HG03439 (cell line): ENCODE measurements around the gene RAPGEF6.
"Not testable (repeated sequence)": the region's sequence is repeated elsewhere in the genome, so short reads cannot be mapped to it uniquely, and the experiment has no call there.

Source experiments
- ATAC-seq: cut with Tn5 transposase; IDR thresholded peaks from one replicate; pipeline ENCODE4 v1.9.1; 2021; ENCODE audit warnings: mild to moderate bottlenecking, moderate library complexity; ENCODE audit not compliant: unreplicated experiment

RAPGEF6 gene

DNA sequence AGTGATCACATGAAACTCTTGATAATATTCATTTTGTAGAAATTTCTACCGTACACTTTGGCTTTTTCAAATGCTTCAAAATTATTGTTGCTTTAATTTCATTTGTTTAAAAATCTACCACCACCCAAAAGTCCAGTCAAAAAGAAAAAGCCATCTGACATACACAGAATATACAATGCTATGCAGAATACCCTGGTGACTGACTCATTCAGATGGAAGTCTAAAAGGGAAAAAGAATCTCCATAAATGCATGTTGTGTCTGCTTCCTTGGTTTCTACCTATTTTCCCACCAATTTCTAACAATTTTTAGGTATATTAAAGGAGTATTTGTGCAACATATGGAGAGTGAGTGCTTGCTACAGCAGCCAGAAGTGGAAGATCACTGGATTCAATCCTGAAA is 9.3 kb upstream of the RAPGEF6 start:
- ATAC-seq = no peak

DNA sequence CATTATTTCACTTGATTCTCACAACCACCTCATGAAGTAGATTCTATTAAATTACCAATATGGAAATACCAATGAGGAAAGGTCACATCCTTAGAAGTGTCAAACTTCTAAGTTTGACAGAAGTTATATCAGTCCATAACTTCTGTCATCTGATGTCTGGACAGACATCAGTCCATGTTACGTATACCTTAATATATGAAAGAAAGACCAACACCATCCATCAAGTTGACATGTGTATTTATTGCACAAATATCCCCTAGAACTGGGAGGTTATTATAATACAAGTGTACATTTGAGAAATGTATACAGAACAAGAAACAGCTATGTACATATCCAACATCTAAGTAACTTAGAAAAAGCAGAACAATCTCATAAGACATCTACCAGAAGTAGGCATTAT is 6.5 kb upstream of the RAPGEF6 start:
- no peak for ATAC-seq

DNA sequence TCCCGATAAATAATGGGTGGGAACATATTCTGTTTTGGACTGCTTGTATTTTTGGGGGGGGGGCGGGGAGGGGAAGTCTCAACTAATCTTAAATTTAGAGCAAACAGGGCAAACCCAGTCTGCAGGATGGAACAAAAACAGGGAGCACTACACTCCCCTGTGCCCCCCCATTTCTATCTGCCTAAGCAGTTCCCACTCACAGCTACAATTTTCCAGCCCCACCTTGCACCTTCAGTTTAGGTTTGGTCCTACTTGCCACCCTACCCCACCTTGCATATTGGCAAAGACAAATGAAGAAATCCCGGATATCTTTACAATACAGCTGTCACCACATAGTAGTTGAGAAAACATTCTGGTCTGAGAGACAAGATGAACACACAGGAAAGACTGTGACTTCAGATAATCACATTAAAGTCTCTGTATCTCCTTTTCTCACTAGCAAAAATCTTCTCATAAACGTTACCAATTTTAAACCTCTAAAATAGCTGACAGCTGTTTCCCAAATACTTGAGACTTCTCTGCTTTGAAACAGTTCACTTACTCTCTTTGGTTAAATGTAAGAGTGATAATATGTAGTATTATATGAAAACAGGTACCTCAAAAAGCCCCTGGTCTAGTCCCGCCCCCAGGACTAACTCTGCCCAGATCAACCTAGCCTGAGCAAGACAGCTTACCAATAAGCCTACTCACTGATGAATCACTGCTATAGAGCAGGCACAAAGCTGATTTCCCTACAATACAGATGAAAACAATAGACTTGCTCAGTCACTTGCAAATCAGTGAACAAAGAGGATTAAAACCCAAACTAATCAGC is 5.2 kb upstream of the RAPGEF6 start:
- peak; percentile 48 for ATAC-seq

DNA sequence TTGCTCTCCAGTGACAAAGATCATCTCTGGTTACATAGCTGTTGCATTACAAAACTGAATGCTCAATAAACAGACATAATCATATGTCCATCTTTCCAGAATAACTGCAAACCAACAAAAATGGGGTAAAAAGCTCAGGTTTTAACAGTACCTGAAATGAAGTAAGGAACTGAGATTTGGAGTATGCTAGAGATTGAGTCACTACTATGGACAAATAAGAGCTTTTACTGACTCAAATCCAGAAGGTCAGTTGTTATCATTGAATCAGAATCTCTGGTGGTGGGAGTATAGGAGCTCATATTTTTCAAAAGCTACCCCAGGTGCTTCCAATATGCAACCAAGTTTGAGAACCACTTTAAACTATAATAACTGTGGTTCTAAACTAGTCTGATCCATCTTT is 4.1 kb upstream of the RAPGEF6 start:
- no peak for ATAC-seq

DNA sequence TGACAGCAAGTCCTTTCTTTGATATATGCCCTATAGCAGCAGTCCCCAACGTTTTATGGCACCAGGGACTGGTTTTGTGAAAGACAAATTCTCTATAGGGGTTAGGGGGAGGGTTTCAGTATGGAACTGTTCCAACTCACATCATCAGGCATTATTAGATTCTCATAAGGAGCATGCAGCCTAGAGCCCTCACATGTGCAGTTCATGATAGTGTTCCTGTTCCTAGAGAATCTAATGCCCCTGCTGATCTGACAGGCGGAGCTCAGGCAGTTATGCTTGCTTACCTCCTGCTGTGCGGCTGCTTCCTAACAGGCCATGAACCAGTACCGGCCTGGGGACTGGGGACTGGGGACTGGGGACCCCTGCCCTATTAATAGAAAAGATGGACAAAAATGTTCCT is 2.7 kb upstream of the RAPGEF6 start:
- ATAC-seq = no peak

DNA sequence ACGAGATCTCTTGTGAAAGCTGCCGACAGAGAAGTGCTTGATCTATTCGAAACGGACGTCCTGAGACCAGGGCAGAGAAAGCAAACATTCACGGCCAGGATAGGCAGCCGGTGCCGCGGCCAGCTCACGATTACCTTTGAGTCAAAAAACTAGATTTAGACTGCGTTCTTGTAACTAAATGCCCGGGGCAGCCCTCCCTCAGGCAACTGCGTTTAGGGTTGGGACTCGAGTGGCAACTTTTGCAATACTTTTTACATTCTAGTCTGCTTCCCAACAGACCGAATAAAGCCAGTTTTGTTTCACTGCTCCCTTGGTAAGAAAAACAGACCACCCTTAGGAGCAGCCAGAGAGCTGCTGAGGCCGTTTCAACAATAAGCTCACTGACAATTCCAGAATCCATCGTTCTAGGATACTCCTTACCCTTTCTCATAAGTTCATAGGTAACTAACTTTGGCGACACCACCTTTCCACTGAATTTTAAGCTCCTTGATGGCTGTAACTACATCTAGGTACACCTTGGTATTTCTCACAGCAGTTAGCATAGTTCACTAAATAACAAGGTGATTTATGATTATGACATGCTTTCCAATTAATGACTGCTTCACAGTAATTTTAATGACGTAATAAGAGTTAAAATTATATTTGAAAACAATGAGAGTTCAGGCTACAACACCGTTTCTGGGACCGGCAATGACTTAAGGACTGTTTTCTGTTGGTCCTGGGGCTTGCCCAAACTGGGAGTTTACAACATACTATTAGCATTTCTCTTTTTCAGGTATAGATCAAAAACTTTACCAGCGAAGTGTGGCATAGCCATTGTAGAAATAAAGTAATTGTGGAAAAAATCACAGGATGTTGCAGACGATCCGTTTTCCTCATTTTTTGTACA is 899 bp upstream of the RAPGEF6 start:
- no peak for ATAC-seq

DNA sequence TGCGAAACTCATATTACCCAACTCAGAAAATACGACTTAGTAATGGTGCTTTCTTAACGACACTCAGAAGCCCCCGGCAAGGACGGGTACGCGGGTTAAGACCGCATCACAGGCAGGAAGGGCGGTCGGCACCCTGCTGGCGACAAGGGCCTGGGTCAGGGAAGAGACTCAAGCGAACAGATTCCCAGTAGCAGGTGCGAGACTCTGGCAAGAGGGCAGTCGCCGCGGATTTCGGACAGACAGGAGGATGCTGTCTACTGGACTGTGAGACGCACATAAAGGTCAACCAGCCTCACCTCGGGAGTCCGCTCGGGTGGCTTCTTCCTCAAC is 398 bp downstream of the RAPGEF6 start:
- peak; percentile 21 for ATAC-seq

DNA sequence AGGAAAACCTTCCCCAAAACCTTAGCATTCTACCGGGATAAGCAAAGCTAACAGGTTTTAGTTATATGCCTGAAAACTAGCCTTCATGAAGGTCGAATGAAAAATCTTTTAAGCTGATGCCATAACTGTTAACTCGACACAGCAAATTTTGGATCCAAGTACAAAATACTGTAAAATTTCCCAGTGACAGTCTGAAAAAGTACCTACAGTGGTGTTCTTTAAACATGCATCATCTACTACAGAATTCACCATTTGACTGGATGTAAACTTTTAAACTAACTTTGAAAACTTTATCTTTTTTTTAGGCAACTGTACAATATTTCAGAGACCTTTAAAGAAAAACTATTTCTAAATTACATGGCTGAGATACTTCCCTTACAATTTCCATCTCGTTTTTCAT is 791 bp downstream of the RAPGEF6 start:
- ATAC-seq = no peak

DNA sequence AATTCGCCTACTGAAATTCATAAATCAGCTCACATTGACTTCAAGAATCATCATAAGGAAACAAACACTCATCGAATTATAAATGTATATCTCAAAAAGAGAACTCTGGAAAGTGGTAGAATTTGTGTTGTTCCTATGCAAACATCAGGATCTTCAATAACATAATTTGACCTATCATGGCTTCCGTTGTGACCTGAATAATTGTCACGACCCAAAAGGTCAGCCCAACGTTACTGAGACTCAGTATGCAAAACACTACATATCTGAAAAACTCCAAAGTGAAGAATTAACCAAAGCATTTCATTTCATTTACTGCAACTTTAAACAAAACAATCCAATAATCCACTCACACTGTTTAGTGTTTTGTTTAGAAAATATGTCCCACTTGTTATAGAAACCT is 1.2 kb downstream of the RAPGEF6 start:
- ATAC-seq = no peak

DNA sequence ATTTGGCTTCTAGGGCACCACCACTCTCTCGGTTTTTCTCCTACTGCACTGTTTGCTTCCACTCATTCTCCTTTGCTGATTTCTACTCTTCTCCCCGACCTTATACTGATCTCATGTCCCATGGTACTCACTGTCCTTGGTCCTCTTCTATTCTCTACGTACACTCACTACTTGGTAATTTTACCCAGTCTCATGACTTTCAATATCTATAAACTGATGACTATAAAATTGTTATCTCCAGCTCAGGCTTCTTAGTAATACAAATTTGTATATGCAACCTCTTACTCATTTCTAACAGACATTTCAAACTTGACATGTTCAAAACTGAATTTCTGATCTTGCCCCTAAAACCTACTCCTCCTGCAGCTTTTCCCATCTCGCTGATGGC is 4.1 kb downstream of the RAPGEF6 start:
- no peak for ATAC-seq

DNA sequence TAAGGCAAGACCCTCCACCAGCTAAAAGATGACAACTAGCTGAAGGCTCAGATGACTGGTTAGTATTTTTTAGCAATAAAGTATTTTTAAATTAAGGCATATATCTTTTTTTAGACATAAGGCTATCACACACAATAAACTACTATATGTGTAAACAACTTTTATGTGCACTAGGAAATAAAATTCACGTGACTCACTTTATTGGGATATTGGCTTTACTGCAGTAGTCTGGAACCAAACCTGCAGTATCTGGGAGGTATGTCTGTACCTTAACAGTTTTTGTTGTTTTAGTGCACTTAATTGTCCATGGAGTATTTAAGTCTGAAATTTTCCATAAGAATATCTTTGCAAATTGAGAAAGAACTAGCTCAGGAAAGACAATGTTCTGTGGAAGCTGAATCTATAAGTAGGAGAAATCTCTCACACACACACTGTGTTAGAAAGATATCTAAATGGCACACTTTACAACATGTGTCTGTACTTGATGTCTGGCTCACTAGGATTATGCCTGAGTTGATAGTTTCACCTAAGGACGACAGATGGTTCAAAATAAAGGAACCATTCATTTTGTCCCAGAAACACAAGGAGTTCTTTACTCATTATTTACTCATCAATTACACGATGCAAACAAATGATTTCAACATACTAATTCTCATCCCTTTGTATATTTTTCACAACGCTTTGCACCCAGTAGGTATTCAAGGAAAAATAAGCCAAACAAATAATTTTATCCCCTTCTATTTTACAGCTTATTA is 4.6 kb downstream of the RAPGEF6 start:
- no peak for ATAC-seq

DNA sequence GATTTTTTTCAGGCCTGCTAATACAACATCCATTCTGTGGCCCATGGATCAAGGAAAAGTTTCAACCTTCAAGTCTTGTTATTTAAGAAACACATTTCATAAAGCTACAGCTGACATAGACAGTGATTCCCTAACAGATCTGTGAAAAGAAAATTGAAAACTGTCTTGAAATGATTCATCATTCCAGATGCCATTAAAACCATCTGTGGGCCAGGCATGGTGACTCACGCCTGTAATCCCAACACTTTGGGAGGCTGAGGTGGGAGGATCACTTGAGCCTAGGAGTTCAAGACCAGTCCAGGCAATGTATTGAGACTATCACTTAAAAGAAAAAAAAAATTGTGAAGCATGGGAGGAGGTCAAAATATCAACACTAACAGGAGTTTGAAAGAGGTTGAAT is 6.0 kb downstream of the RAPGEF6 start:
- no peak for ATAC-seq

DNA sequence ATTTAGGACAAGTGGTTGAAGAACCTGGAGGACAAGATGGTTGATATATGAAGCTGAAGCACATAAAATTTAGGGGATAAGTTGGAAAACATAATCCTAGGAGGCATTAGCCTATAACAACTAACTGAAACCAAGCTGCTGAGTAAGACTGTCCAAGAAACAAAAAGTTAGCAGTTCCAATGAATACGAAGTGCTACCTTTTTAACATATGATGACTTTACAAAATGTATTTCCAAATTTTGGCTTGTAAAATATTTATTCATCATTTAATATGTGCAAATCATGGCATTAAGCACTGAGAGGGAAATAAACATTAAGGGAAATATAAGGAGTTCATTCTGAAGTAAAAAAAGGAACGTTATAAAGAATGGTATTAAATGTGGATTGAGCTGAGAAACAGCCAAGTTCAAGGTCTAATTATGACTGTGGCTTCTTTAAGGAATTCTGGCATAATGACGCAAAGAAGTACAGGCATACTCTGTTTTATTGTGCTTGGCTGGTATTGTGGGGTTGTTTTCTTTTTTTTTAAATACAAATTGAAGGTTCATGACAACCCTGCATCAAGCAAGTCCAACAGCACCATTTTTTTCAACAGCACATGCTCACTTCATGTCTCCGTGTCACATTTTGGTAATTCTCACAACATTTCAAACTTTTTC is 7.7 kb downstream of the RAPGEF6 start:
- no peak for ATAC-seq

DNA sequence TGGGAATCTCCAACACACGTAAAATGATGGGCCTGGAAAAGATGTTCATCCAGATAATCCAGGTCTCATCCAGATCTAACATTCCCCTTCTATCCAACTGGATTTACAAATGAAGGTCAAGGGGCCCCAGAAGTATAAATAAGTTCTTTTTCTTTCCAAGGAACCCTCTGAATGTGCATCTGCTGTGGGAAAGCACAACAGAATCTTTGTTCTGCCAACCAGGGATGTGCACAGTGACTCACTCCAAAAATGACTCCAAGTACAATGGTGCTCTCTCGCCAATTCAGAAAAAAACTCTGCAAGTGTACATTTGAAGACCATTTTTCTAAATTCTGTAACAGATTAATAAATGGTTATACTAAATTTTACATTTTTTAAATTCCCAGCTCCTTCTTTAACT is 12.4 kb downstream of the RAPGEF6 start:
- ATAC-seq = no peak

DNA sequence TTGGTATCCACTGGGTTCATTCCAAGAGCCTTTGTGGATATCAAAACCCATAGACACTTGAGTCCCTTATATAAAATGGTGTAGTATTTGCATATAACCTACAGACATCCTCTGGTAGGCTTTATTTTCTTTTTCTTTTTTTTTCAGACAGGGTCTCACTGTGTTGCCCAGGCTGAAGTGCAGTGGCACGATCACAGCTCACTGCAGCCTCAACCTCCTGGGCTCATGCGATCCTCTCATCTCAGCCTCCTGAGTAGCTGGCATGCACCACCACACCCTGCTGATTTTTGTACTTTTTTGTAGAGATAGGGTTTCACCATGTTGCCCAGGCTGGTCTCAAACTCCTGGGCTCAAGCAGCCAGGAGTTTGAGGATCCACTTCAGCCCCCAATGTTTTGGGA is 13.9 kb downstream of the RAPGEF6 start:
- ATAC-seq = not testable (repeated sequence)

DNA sequence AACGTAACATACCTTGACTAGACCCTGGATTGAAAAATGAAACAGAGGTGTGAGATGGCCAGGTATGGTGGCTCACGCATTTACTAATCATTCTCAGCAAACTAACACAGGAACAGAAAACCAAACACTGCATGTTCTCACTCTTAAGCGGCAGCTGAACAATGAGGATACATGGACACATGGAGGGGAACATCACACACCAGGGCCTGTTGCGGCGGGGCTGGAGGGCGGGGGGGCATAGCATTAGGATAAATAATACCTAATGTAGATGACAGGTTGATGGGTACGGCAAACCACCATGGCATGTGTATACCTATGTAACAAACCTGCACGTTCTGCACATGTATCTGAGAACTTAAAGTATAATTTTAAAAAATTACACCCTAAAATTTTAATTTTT is 15.9 kb downstream of the RAPGEF6 start:
- ATAC-seq = no peak

DNA sequence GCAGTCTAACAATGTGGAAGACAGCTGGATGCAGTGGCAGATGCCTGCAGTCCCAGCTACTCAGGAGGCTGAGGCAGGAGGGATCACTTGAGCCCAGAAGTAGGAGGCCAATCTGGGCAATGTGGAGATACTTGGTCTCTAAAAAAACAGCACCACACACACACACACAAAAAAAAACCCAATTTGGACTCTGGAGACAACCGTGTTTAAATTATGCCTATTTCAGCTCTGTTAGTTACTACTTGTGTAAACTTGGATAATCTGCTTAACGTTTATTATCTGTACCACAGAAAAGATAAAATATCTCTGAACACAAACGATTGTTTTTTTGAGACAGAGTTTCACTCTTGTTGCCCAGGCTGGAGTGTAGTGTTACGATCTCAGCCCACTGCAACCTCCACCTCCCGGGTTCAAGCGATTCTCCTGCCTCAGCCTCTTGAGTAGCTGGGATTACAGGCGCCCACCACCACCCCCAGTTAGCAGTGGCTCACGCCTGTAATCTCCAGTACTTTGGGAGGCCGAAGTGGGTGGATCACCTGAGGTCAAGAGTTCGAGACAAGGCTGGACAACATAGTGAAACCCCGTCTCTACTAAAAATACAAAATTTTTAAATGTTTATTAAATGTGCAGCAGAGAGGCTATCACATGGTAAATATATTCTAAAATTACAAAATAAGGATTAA is 17.7 kb downstream of the RAPGEF6 start:
- no peak for ATAC-seq

DNA sequence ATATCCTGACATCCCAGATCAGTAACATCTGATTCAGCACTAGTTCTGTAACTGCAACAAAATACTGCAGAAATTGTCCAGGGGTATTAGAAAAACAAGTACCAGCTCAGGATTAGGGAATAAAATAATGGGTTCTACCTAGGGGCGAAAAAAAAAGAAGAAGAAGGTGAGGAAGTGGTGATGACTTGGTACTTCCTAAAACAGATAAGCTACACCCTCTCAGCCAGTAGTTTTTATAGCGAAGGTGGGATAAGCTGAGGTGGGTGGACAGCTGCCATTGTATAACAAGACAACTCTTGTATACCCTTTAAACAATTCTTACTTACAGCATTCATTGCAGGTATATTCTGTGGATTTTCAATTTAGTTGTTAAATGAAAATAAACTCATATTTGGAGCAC is 19.1 kb downstream of the RAPGEF6 start:
- ATAC-seq = no peak

DNA sequence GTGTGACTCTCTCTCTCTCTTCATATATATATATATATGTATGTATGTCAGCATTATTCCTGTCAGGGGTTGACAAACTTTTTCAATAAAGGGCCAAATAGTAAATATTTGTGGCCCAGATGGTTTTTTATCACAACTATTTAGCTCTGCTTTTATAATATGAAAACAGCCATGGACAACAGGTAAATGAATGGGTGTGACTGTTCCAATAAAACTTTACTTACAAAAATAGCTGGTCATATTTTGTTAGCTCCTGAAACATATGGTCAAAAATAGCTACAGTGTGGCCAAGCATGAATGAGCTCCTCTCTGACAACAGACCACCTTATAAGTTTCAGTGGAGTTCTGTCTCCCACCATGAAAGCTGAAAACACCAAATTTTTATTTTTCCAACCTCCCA is 21.6 kb downstream of the RAPGEF6 start:
- no peak for ATAC-seq

DNA sequence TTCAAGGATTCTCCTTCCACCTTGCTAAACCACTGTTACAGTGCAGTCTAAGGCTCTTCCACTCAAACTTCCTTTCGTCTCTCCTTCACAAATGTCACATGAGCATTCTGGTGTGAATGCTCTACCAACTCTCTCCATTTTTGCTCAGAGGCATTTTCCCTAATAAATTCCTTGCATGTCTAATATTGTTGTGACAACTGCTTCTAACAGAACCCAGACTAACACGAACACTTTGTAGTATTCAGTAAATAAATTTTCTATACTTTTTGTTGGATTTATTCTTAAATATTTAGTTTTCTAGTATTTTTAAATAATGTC is 24.0 kb downstream of the RAPGEF6 start:
- no peak for ATAC-seq
